PC-3 (cell line): ENCODE results near the gene GMPR.
"Not testable (repeated sequence)": the region's sequence is repeated elsewhere in the genome, so short reads cannot be mapped to it uniquely, and the experiment has no call there.

Experiments
- EZH2 ChIP-seq: fragments of 300-600 bp; sonication (generic); IDR thresholded peaks from one replicate; pipeline ENCODE4 v1.6.1; 2017; ENCODE audit warnings: antibody characterized with exemption, mild to moderate bottlenecking, low read length; ENCODE audit not compliant: unreplicated experiment
- TF ChIP-seq, protein P1 (sequence below): fragments of 300-600 bp; sonication (generic); conservative IDR thresholded peaks from 2 replicates; pipeline ENCODE4 v1.5.1; 2017; ENCODE audit warnings: antibody characterized with exemption, low read depth, mild to moderate bottlenecking, low read length

GRCh38 chr6:16259604-16260003 lies 21.2 kb downstream of the GMPR start:
- TF ChIP-seq, protein P1, sequence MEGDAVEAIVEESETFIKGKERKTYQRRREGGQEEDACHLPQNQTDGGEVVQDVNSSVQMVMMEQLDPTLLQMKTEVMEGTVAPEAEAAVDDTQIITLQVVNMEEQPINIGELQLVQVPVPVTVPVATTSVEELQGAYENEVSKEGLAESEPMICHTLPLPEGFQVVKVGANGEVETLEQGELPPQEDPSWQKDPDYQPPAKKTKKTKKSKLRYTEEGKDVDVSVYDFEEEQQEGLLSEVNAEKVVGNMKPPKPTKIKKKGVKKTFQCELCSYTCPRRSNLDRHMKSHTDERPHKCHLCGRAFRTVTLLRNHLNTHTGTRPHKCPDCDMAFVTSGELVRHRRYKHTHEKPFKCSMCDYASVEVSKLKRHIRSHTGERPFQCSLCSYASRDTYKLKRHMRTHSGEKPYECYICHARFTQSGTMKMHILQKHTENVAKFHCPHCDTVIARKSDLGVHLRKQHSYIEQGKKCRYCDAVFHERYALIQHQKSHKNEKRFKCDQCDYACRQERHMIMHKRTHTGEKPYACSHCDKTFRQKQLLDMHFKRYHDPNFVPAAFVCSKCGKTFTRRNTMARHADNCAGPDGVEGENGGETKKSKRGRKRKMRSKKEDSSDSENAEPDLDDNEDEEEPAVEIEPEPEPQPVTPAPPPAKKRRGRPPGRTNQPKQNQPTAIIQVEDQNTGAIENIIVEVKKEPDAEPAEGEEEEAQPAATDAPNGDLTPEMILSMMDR = not testable (repeated sequence)
- not testable (repeated sequence) for TF ChIP-seq EZH2
